Endothelial cell of umbilical vein (primary cell): ENCODE measurements around the gene PROCA1. TPM values are rescaled to one million over a fixed set of nuclear protein-coding genes. Genes with fewer than 3 reads are reported as not detected.

Experiments used
- BruUV-seq: library from RNA; stranded (reverse); fragments of 400-500 nt; replicated peaks from 2 replicates; lab custom pipeline; 2021; lab: Mats Ljungman, UMichigan
- CTCF ChIA-PET: fragments of 300-600, 350-600 bp; sonication (Branson Sonifier 250); formaldehyde crosslinking; loops from one replicate; lab custom pipeline; 2021; ENCODE audit warnings: antibody characterized with exemption, inconsistent platforms; lab: Charles Lee
- POLR2A ChIA-PET: fragments of 300-600, 350-600 bp; sonication (Branson Sonifier 250); formaldehyde crosslinking; loops from one replicate; lab custom pipeline; 2021; ENCODE audit warnings: antibody characterized with exemption, inconsistent platforms; lab: Charles Lee
- DNase-seq: peaks from one replicate; pipeline ENCODE4 v3.0.0-alpha.2; 2011; ENCODE audit warnings: low read depth, low spot score
- FAIRE-seq: peaks from 2 replicates; lab custom pipeline; 2011; peaks lifted over from hg19 to GRCh38; lab: Jason Lieb, UNC
- H2AFZ ChIP-seq: 2 replicates; pipeline ENCODE4 v1.6.0; 2012; ENCODE audit warnings: low read depth, low read length, control low read depth, inconsistent platforms
- H3K27ac ChIP-seq: 2 replicates; pipeline ENCODE4 v1.5.1; 2011; ENCODE audit warnings: low read depth, mild to moderate bottlenecking, control low read depth, low read length, moderate library complexity; ENCODE audit not compliant: insufficient read depth
- H3K27me3 ChIP-seq, 2 experiments: 2 replicates each; pipeline versions ENCODE4 v1.6.0 to v1.6.1; 2011; ENCODE audit warnings: low read length in 2 of 2, mixed read lengths in 1 of 2; ENCODE audit not compliant: control insufficient read depth in 2 of 2, insufficient read depth in 2 of 2
- H3K36me3 ChIP-seq, 2 experiments: 2 replicates in 1 of 2; 3 replicates in 1 of 2; pipeline ENCODE4 v1.5.1; 2011; ENCODE audit warnings: low read length in 2 of 2, mild to moderate bottlenecking in 1 of 2, moderate library complexity in 1 of 2; ENCODE audit not compliant: control insufficient read depth in 2 of 2, insufficient read depth in 2 of 2; ENCODE audit errors: extremely low read depth in 1 of 2
- H3K4me1 ChIP-seq: 3 replicates; pipeline ENCODE4 v1.5.1; 2011; ENCODE audit warnings: mild to moderate bottlenecking, low read length; ENCODE audit not compliant: control insufficient read depth, insufficient read depth; ENCODE audit errors: extremely low read depth
- H3K4me2 ChIP-seq: 2 replicates; pipeline ENCODE4 v1.6.1; 2011; ENCODE audit warnings: low read length, control low read depth, mixed read lengths; ENCODE audit not compliant: insufficient read depth
- H3K4me3 ChIP-seq, 3 experiments: fragments of 200-600 bp in 1 of 3; sonication (generic), shearing (Covaris generic) in 1 of 3; replicated peaks in 1 of 3; 2 replicates each; pipeline ENCODE4 v1.5.1; 2011 to 2016; ENCODE audit warnings: control low read depth in 3 of 3, low read length in 3 of 3, mild to moderate bottlenecking in 2 of 3, inconsistent platforms in 1 of 3, low read depth in 1 of 3, moderate library complexity in 1 of 3; ENCODE audit not compliant: insufficient read depth in 1 of 3
- H3K79me2 ChIP-seq: 2 replicates; pipeline ENCODE4 v1.6.0; 2012; ENCODE audit warnings: low read length, inconsistent platforms; ENCODE audit not compliant: control insufficient read depth, insufficient read depth
- H3K9ac ChIP-seq: replicated peaks from 2 replicates; pipeline ENCODE3; 2011; ENCODE audit warnings: low read length, control low read depth; ENCODE audit not compliant: insufficient read depth; ENCODE audit errors: extremely low read depth
- H3K9me1 ChIP-seq: replicated peaks from 3 replicates; pipeline ENCODE4 v1.6.0; 2011; ENCODE audit warnings: mild to moderate bottlenecking, low read length; ENCODE audit not compliant: control insufficient read depth, insufficient read depth; ENCODE audit errors: extremely low read depth
- H3K9me3 ChIP-seq: replicated peaks from 2 replicates; pipeline ENCODE4 v1.5.1; 2012; ENCODE audit warnings: low read length, inconsistent platforms; ENCODE audit not compliant: control insufficient read depth, insufficient read depth
- H4K20me1 ChIP-seq: replicated peaks from 2 replicates; pipeline ENCODE3; 2011; ENCODE audit warnings: mild to moderate bottlenecking, low read length; ENCODE audit not compliant: control insufficient read depth, insufficient read depth; ENCODE audit errors: extremely low read depth
- CTCF ChIP-seq, 2 donors: IDR thresholded peaks; 1 replicate in 1 of 2; 2 replicates in 1 of 2; pipeline ENCODE4 v1.5.1; 2011; ENCODE audit warnings: low read length in 2 of 2, mild to moderate bottlenecking in 2 of 2, moderate library complexity in 2 of 2, control low read depth in 1 of 2, inconsistent platforms in 1 of 2, low read depth in 1 of 2; ENCODE audit not compliant: insufficient read depth in 1 of 2; ENCODE audit errors: extremely low read depth in 1 of 2
- EZH2 ChIP-seq: IDR thresholded peaks from 2 replicates; pipeline ENCODE4 v1.6.1; 2012; ENCODE audit warnings: borderline replicate concordance, low read depth, mild to moderate bottlenecking, moderate library complexity, low read length, inconsistent platforms; ENCODE audit not compliant: severe bottlenecking
- GATA2 ChIP-seq: IDR thresholded peaks from 2 replicates; pipeline ENCODE4 v1.7.0; 2011; ENCODE audit warnings: low read depth, mild to moderate bottlenecking, moderate library complexity, mixed read lengths, low read length; ENCODE audit not compliant: insufficient read length, insufficient read depth
- JUN ChIP-seq: IDR thresholded peaks from 2 replicates; pipeline ENCODE4 v1.6.1; 2011; ENCODE audit warnings: borderline replicate concordance, low read depth; ENCODE audit not compliant: insufficient read length, insufficient read depth
- MYC ChIP-seq: IDR thresholded peaks from one replicate; pipeline ENCODE4 v1.6.1; 2011; ENCODE audit warnings: mild to moderate bottlenecking, low read depth, low read length
- POLR2A ChIP-seq: IDR thresholded peaks from 2 replicates; pipeline ENCODE4 v1.6.1; 2012; ENCODE audit warnings: low read depth, mild to moderate bottlenecking, control low read depth, low read length
- POLR2AphosphoS5 ChIP-seq: IDR thresholded peaks from 2 replicates; pipeline ENCODE4 v1.6.1; 2012; ENCODE audit warnings: low read depth, mild to moderate bottlenecking, control low read depth, low read length, moderate library complexity; ENCODE audit not compliant: insufficient read depth
- dilution Hi-C: fragments of 300-500 bp; cut with MboI; formaldehyde crosslinking; loops from one replicate; pipeline ENCODE4 v1.15.0; 2019; ENCODE audit warnings: low sequenced_read_pairs; ENCODE audit not compliant: extremely low pct_ligation_motif_present
- intact Hi-C: fragments of 100-400 bp; cut with micrococcal nuclease; formaldehyde crosslinking; loops from one replicate; pipeline ENCODE4 v1.10.0; 2022
- polyA plus RNA-seq, 4 experiments: library from polyadenylated mRNA; depleted of rRNA in 3 of 4; stranded (reverse) in 3 of 4; unstranded in 1 of 4; fragments of >200 nt; gene quantifications; 2 replicates each; pipeline versions ENCODE4 v1.2.1 to v1.2.3, GENCODE V29; 2011 to 2012; ENCODE audit warnings: missing spikeins in 1 of 4
- total RNA-seq: library from RNA; stranded (reverse); gene quantifications from 2 replicates; pipeline ENCODE4 v1.2.3, GENCODE V29; 2021
- TF ChIP-seq, protein P1 (sequence below): IDR thresholded peaks from 2 replicates; pipeline ENCODE4 v1.6.1; 2011; ENCODE audit not compliant: insufficient read depth, insufficient read length

Gene PROCA1
- total and polyA plus RNA-seq, 2 donors (not counting 3 experiments of a cell fraction or from before 2014, with no cell fraction given): 2.0 to 2.1 TPM

DNA sequence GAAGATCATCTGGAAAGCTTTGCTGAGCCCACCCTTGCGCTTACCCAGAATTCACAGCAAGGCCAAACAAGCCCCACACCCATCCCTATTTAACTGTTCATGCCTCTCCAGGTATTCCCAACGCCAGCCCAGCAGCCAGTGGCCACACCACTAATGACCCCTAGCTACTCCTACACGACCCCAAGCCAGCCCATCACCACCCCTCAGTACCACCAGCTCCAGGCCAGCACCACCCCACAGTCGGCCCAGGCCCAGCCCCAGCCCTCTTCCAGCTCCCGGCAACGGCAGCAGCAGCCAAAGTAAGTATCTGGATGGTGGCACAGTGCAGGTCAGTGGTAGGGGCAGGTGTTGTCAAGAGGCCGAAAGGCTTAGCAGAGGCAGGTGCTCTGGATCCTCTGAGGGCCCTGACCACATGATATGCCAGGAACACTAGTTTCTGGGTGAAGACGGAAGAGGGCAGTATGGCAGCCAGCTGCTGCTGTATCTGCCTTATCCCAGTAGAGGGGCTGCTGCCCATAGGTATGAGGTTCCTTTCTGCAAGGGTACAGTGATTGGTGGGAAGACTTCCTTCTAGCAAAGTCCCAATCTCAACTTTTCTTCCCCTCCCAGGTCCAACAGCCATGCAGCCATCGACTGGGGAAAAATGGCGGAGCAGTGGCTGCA is 10.7 kb downstream of the PROCA1 start:
- no TSS peak for BruUV-seq
- DNase-seq (no peak), FAIRE-seq (no peak)
- H3K4me2 ChIP-seq: no peak overlapping the region
- no peak overlapping the region for H3K4me3 ChIP-seq
- no peaks in the 10 kb centered on the region for H3K27me3 ChIP-seq
- no peaks in the 10 kb centered on the region for H3K9me3 ChIP-seq
- no peak overlapping the region for H2AFZ ChIP-seq
- no peaks in the 10 kb centered on the region for H4K20me1 ChIP-seq
- peaks cover 15 to 71% of the 10 kb centered on the region in 2 experiments for H3K36me3 ChIP-seq
- intact Hi-C loops (no loop called here), dilution Hi-C loops (no loop called here)
- CTCF ChIA-PET: no interaction called here
- no peaks in the 10 kb centered on the region for H3K79me2 ChIP-seq
- no peaks in the 10 kb centered on the region for H3K9me1 ChIP-seq
- TF ChIP-seq CTCF (IDR thresholded peaks at IDR 0.05; ENCODE audit: extremely low read depth in 1 of 2, insufficient read depth in 1 of 2, low read depth in 1 of 2, low read length in 2 of 2) (no peak), GATA2 (no peak), POLR2AphosphoS5 (no peak), POLR2A (no peak), EZH2 (no peak), MYC (no peak), JUN (no peak)
- TF ChIP-seq, protein P1, sequence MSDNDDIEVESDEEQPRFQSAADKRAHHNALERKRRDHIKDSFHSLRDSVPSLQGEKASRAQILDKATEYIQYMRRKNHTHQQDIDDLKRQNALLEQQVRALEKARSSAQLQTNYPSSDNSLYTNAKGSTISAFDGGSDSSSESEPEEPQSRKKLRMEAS: no peak
- no peak overlapping the region for H3K9ac ChIP-seq
- no peak overlapping the region for H3K27ac ChIP-seq
- POLR2A ChIA-PET: no interaction called here
- H3K4me1 ChIP-seq: no peaks in the 10 kb centered on the region
